CD4-positive, alpha-beta memory T cell (primary cell): ENCODE data around the gene IGF2. TPM values are rescaled to one million over a fixed set of nuclear protein-coding genes. Genes with fewer than 3 reads are reported as not detected.
"Not testable (repeated sequence)": the region's sequence is repeated elsewhere in the genome, so short reads cannot be mapped to it uniquely, and the experiment has no call there.

Experiments
- CTCF ChIA-PET: fragments of 350-600 bp; sonication (Branson Sonifier 250); formaldehyde crosslinking; loops from one replicate; lab custom pipeline; 2021; ENCODE audit warnings: inconsistent platforms; ENCODE audit not compliant: partially characterized antibody; lab: Charles Lee
- POLR2A ChIA-PET: fragments of 350-600 bp; sonication (Branson Sonifier 250); formaldehyde crosslinking; loops from one replicate; lab custom pipeline; 2021; ENCODE audit not compliant: partially characterized antibody; lab: Charles Lee
- DNase-seq, 5 donors: peaks; one replicate each; pipeline versions ENCODE4 v3.0.0 to v3.0.0-alpha.2; 2020 to 2022; ENCODE audit warnings: mixed read lengths in 1 of 5
- H3K27ac ChIP-seq: one replicate; pipeline ENCODE4 v1.7.0; 2013; ENCODE audit warnings: low read depth, low read length
- H3K27me3 ChIP-seq: 2 replicates; pipeline ENCODE4 v1.7.0; 2013; ENCODE audit warnings: mild to moderate bottlenecking, low read length, moderate library complexity; ENCODE audit not compliant: insufficient read depth
- H3K36me3 ChIP-seq: 2 replicates; pipeline ENCODE4 v1.7.0; 2013; ENCODE audit warnings: mild to moderate bottlenecking, low read length, moderate library complexity; ENCODE audit not compliant: insufficient read depth
- H3K4me1 ChIP-seq: 2 replicates; pipeline ENCODE4 v1.7.0; 2013; ENCODE audit warnings: mild to moderate bottlenecking, low read length, moderate library complexity; ENCODE audit not compliant: insufficient read depth
- H3K4me3 ChIP-seq, 2 donors: one replicate each; pipeline ENCODE4 v1.7.0; 2013; ENCODE audit warnings: low read length in 2 of 2, mild to moderate bottlenecking in 1 of 2
- H3K9me3 ChIP-seq, 2 donors: one replicate each; pipeline ENCODE4 v1.7.0; 2013; ENCODE audit warnings: low read length in 2 of 2, control low read depth in 1 of 2; ENCODE audit not compliant: control insufficient read depth in 1 of 2
- H3K27ac Mint-ChIP-seq, 7 donors: one replicate each; pipeline ENCODE4 v1.8.0; 2020 to 2021; ENCODE audit warnings: mixed read lengths in 7 of 7, mild to moderate bottlenecking in 6 of 7, inconsistent platforms in 3 of 7, moderate library complexity in 3 of 7
- H3K27me3 Mint-ChIP-seq, 2 donors: one replicate each; pipeline ENCODE4 v1.8.0; 2020 to 2021; ENCODE audit warnings: mixed read lengths in 2 of 2
- H3K36me3 Mint-ChIP-seq, 2 donors: one replicate each; pipeline ENCODE4 v1.8.0; 2020 to 2021; ENCODE audit warnings: mixed read lengths in 2 of 2, inconsistent platforms in 1 of 2, mild to moderate bottlenecking in 1 of 2
- H3K4me1 Mint-ChIP-seq, 4 donors: one replicate each; pipeline ENCODE4 v1.8.0; 2020 to 2021; ENCODE audit warnings: mixed read lengths in 4 of 4, mild to moderate bottlenecking in 1 of 4
- H3K4me3 Mint-ChIP-seq, 8 donors: one replicate each; pipeline ENCODE4 v1.8.0; 2020 to 2021; ENCODE audit warnings: mixed read lengths in 8 of 8, mild to moderate bottlenecking in 7 of 8, moderate library complexity in 6 of 8, inconsistent platforms in 3 of 8
- H3K9me3 Mint-ChIP-seq, 8 donors: one replicate each; pipeline ENCODE4 v1.8.0; 2020 to 2021; ENCODE audit warnings: mixed read lengths in 8 of 8, mild to moderate bottlenecking in 5 of 8, inconsistent platforms in 3 of 8, moderate library complexity in 1 of 8
- intact Hi-C: fragments of 100-400 bp; cut with micrococcal nuclease; formaldehyde crosslinking; loops from one replicate; pipeline ENCODE4 v1.15.1; 2023
- polyA plus RNA-seq, 2 donors: library from polyadenylated mRNA; unstranded; fragments of 300-500 nt; fragmentation: Illumina TruSeq; gene quantifications; one replicate each; pipeline ENCODE4 v1.2.3, GENCODE V29; 2021
- total RNA-seq, 2 experiments: library from RNA; stranded (reverse); gene quantifications; one replicate each; pipeline ENCODE4 v1.2.3, GENCODE V29; 2021

Gene IGF2
- total and polyA plus RNA-seq, 4 experiments from 2014 or later: not detected

DNA sequence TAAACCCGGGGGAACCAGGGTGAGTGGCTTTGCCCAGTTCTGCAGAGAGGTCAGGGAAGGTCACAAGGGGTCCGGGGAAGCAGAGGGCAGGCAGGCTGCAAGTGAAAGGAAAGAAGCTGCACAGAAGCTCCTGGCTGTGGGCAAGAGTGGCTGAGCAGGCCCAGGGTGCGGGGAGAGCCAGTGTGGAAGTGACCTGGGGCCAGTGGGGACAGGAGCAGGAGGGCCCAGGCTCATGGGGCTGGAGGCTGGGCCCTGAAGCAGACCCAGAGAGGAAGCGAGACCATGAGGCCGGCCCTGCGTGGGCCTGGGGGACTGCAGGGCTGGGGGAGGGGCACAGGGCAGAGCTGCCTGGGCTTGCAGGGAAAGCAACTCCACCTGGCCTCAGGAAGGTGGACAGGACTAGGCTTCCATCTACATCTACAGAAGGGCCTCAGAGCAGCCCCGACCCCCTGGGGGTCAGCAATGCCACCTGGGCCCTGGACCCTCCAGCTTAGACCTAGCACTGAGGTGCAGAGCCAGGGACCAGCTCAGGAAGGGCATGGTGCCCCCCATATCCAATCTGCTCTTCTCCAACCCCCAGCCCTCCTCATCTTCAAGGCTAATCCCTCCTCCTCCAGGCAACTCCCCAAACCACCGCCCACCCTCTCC, 11.6 kb downstream of the IGF2 start:
- DNase-seq: no peak
- H3K27me3 Mint-ChIP-seq: peaks cover 14 to 28% of the 10 kb centered on the region in 2 donors
- ChIA-PET POLR2A (no interaction called here), CTCF (no interaction called here)
- H3K4me3 Mint-ChIP-seq: no peak overlapping the region
- peaks cover 0 to 3% (median 0%) of the 10 kb centered on the region in 8 donors for H3K9me3 Mint-ChIP-seq
- Histone ChIP-seq H3K9me3 (no peaks in the 10 kb centered on the region), H3K4me3 (no peak overlapping the region), H3K4me1 (no peaks in the 10 kb centered on the region), H3K36me3 (no peaks in the 10 kb centered on the region), H3K27me3 (no peaks in the 10 kb centered on the region), H3K27ac (no peak overlapping the region)
- no peaks in the 10 kb centered on the region for H3K36me3 Mint-ChIP-seq
- no peak overlapping the region for H3K27ac Mint-ChIP-seq
- H3K4me1 Mint-ChIP-seq: peaks cover 0 to 1% (median 0%) of the 10 kb centered on the region in 4 donors
- intact Hi-C loops: no loop called here

DNA sequence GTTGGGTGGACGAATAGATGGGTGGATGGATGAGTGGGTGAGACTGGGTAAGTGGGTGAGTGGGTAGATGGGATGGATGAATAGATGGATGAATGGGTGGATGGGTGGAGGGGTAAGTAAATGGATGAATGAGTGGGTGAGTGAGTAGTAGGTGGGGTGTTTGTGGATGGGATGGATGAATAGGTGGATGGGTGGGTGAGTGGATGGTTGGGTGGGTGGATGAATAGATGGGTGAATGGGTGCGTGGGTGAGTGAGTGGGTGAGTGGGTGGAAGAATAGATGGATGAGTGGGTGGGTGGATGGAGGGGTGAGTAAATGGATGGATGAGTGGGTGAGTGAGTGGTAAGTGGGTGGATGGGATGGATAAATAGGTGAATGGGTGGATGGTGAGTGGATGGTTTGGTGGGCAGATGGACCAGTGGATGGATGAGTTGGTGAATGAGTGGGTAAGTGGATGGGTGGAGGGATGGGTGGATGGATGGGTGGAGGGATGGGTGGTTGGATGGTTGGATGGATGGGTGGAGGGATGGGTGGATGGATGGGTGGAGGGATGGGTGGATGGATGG, 12.6 kb downstream of the IGF2 start:
- H3K4me3 Mint-ChIP-seq: no peak overlapping the region
- H3K4me3 ChIP-seq: no peak overlapping the region
- peaks cover 0 to 3% (median 0%) of the 10 kb centered on the region in 8 donors for H3K9me3 Mint-ChIP-seq
- H3K4me1 Mint-ChIP-seq: peaks cover 0 to 1% (median 0%) of the 10 kb centered on the region in 4 donors
- H3K9me3 ChIP-seq: no peaks in the 10 kb centered on the region
- no peaks in the 10 kb centered on the region for H3K36me3 Mint-ChIP-seq
- H3K27me3 Mint-ChIP-seq: peaks cover 14 to 21% of the 10 kb centered on the region in 2 donors
- no peaks in the 10 kb centered on the region for H3K4me1 ChIP-seq
- no peak overlapping the region for H3K27ac Mint-ChIP-seq
- CTCF ChIA-PET: no interaction called here
- intact Hi-C loops: no loop called here
- no peak for DNase-seq
- POLR2A ChIA-PET: no interaction called here
- no peaks in the 10 kb centered on the region for H3K36me3 ChIP-seq
- H3K27me3 ChIP-seq: no peaks in the 10 kb centered on the region
- no peak overlapping the region for H3K27ac ChIP-seq

DNA sequence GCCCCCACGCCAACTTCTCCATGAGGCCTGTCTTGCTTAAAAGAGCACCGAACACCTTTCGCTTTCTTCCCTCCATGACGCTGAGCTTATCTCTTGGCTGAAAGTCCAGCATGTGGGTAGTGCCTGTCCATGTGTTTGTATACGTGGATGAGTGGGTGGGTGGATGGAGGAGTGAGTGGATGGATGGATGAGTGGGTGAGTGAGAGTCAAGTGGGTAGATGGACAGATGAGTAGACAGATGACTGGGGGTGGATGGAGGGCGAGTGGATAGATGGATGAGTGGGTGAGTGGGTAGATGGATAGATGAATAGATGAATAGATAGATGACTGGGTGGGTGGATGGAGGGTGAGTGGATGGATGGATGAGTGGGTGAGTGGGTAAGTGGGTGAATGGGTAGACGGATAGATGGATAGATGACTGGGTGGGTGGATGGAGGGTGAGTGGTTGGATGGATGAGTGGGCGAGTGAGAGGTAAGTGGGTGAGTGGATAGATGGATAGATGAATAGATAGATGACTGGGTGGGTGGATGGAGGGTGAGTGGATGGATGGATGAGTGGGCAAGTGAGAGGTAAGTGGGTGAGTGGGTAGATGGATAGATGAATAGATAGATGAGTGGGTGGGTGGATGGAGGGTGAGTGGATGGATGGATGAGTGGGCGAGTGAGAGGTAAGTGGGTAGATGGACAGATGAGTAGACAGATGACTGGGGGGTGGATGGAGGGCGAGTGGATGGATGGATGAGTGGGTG, 14.3 kb downstream of the IGF2 start:
- intact Hi-C loops, H3K36me3 Mint-ChIP-seq, H3K4me3 Mint-ChIP-seq, H3K27ac Mint-ChIP-seq, DNase-seq, H3K9me3 Mint-ChIP-seq, H3K27ac ChIP-seq, H3K9me3 ChIP-seq, H3K4me3 ChIP-seq, H3K27me3 ChIP-seq, H3K4me1 Mint-ChIP-seq, H3K4me1 ChIP-seq, POLR2A ChIA-PET, H3K36me3 ChIP-seq: not testable (repeated sequence)
- peaks cover 12 to 22% of the 10 kb centered on the region in 2 donors for H3K27me3 Mint-ChIP-seq
- CTCF ChIA-PET: interaction anchor here (1.3 kb wide), 1 partner anchor 27 kb away, joined by 3 read pairs; no protein-coding TSS in a partner anchor

DNA sequence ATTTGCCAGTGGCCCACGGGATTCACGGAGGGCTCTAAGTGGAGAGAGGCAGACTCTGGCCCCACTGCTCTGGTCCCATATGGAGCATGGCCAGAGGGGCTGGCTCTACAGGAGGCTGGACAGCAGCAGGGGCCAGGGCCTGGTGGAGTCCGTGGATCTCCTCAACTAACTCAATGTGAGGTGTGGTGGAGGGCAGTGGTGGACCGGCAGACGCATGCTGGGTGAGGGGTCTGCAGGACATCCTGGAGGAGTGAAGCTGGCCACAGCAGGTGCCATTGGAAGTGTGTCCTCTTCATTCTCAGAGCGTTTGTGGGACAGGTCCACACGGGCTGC, 15.6 kb downstream of the IGF2 start:
- Histone ChIP-seq H3K9me3 (no peaks in the 10 kb centered on the region), H3K36me3 (no peaks in the 10 kb centered on the region), H3K4me3 (no peak overlapping the region), H3K4me1 (no peaks in the 10 kb centered on the region), H3K27me3 (no peaks in the 10 kb centered on the region), H3K27ac (no peak overlapping the region)
- peaks cover 19 to 23% of the 10 kb centered on the region in 2 donors for H3K27me3 Mint-ChIP-seq
- H3K36me3 Mint-ChIP-seq: no peaks in the 10 kb centered on the region
- no peak overlapping the region for H3K27ac Mint-ChIP-seq
- POLR2A ChIA-PET: no interaction called here
- no peak for DNase-seq
- CTCF ChIA-PET: no interaction called here
- no peaks in the 10 kb centered on the region for H3K4me1 Mint-ChIP-seq
- H3K4me3 Mint-ChIP-seq: no peak overlapping the region
- peaks cover 0 to 2% (median 0%) of the 10 kb centered on the region in 8 donors for H3K9me3 Mint-ChIP-seq
- intact Hi-C loops: no loop called here

DNA sequence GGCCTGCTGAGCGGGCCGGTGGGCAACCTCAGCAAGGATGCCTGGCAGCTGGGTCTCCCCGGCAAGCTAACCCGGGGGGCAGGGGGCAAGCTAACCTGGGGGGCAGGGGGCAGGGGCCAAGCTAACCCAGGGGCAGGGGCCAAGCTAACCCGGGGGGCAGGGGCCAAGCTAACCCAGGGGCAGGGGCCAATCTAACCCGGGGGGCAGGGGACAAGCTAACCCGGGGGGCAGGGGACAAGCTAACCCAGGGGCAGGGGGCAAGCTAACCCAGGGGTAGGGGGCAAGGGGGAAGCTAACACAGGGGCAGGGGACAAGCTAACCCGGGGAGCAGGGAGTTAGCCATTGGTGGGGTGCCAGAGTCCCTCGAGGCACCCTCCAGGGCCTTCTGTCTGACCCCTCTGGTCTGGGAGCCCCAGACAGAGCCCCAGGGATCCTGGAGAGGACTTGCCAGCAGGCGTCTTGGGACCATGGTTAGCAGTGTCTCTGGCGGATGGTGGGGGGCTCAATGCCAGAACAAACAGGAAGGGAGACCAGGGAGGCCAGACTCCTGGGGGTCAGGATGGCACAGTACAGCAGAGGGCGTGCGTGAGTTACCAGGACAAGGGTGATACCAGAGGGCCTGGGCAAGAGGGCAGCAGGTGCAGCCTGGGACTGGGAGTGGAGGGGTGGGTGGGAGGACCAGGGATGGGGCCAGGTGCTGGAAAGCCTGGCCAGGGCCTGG, 16.1 kb downstream of the IGF2 start:
- intact Hi-C loops: no loop called here

DNA sequence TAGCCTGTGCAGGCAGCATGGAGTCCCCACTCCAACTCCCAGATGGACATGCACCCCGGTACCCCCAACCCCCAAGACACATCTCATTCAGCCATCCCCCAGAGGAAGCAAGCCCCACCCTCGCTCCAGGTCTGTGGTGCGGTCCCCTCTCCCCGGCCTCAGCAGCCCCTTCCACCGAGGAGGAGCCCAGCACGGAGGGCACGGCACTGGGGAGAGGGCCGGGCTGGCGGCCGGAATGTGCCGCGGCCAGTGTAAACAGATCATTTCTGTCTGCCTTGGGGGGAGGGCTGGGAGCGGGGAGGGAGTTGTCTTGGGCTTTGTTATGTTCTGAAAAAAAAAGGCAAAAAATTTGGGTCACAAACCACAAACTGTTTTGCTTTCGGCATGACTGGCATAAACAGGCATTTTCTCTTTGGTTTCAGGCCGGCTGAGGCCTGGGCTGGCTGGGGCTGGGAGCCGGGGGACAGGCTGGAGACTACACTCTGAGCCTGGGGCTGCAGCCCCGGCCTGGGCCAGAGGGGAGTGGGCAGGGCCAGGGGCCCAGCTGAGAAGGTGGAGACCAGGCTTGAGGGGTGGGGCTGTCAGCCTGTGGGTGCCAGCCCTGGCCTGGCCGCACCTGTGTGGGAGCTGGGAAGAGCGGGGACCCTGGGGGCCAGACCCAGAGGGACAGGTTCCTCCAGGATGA, 16.8 kb downstream of the IGF2 start:
- H3K27me3 Mint-ChIP-seq: peaks cover 19 to 23% of the 10 kb centered on the region in 2 donors
- no peak for DNase-seq
- ChIA-PET CTCF (no interaction called here), POLR2A (no interaction called here)
- H3K27ac Mint-ChIP-seq: no peak overlapping the region
- H3K9me3 Mint-ChIP-seq: peaks cover 0 to 3% (median 0%) of the 10 kb centered on the region in 8 donors
- no peaks in the 10 kb centered on the region for H3K4me1 ChIP-seq
- intact Hi-C loops: no loop called here
- no peaks in the 10 kb centered on the region for H3K4me1 Mint-ChIP-seq
- no peak overlapping the region for H3K4me3 Mint-ChIP-seq
- no peaks in the 10 kb centered on the region for H3K9me3 ChIP-seq
- H3K27ac ChIP-seq: no peak overlapping the region
- no peaks in the 10 kb centered on the region for H3K36me3 ChIP-seq
- H3K27me3 ChIP-seq: no peaks in the 10 kb centered on the region
- H3K36me3 Mint-ChIP-seq: no peaks in the 10 kb centered on the region
- no peak overlapping the region for H3K4me3 ChIP-seq

More for the DNA sequence above, 16.1 kb downstream of the IGF2 start:
- Mint-ChIP-seq H3K36me3 (no peaks in the 10 kb centered on the region), H3K9me3 (peaks cover 0 to 2% (median 0%) of the 10 kb centered on the region in 8 donors), H3K4me3 (no peak overlapping the region), H3K4me1 (no peaks in the 10 kb centered on the region), H3K27ac (no peak overlapping the region), H3K27me3 (peaks cover 19 to 23% of the 10 kb centered on the region in 2 donors)
- Histone ChIP-seq H3K4me3 (no peak overlapping the region), H3K9me3 (no peaks in the 10 kb centered on the region), H3K27me3 (no peaks in the 10 kb centered on the region), H3K27ac (no peak overlapping the region), H3K36me3 (no peaks in the 10 kb centered on the region), H3K4me1 (no peaks in the 10 kb centered on the region)
- POLR2A ChIA-PET: no interaction called here
- DNase-seq: no peak
- CTCF ChIA-PET: no interaction called here
